ENCODE measurements around the gene RRAS. TPM values are rescaled to one million over a fixed set of nuclear protein-coding genes. Genes with fewer than 3 reads are reported as not detected.

The RRAS gene
- total RNA-seq, 4 donors from 2014 or later = 62.9 to 113 (median 101) TPM

- TF ChIP-seq CTCF (IDR thresholded peaks at IDR 0.05; ENCODE audit: low read depth) = no peak
Measured at GRCh38 chr19:49599378-49600295, 40.3 kb downstream of the RRAS start.

- no peak for TF ChIP-seq CTCF (IDR thresholded peaks at IDR 0.05; ENCODE audit: low read depth)
Measured at GRCh38 chr19:49597703-49597974, 42.3 kb downstream of the RRAS start.

GRCh38 chr19:49596954-49597702 is 42.8 kb downstream of the RRAS start:
- no peak for TF ChIP-seq CTCF (IDR thresholded peaks at IDR 0.05; ENCODE audit: low read depth)

DNA sequence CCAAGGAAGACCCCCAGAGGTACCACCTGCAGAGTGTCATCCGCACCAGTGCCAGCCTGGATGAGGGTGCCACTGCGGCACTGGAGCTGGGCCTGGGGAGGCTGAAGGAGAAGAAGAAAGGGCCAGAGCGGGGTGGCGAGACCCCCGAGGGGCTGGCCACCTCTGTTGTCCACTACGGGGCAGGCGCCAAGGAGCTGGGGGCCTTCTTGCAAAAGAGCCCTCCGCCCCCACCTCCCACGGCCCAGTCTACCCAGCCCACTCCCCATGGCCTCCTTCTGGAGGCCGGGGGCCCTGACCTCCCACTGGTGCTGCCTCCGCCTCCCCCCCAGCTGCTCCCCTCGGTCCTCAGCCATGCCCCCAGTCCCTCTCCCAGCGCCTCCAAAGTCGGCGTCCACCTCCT is 43.5 kb downstream of the RRAS start:
- no peak for TF ChIP-seq CTCF (IDR thresholded peaks at IDR 0.05; ENCODE audit: low read depth)

DNA sequence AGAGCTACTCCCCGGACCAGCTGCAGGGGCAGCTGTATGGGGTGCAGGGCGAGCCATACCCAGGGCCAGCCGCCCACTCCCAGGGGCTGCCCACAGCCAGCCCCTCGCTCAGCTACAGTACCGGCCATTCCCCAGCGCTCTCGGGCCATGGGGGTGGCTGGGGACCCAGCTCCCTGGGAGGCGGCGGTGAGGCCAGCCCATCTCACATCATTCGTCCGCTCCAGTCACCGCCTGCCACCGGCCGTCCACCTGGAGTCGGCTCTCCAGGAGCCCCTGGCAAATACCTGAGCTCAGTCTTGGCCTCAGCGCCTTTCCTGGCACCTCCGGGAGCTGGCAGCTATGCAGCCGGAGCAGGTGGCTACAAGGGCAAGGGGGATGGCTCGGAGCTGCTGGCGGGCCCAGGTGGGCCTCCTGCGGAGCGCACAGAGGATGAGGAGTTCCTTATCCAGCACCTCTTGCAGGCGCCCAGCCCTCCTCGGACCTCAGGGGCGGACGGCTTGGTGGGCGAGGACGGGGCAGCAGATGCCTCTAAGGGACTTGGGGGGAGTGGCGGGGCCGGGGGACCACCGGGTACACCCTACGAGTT is 44.0 kb downstream of the RRAS start:
- no peak for TF ChIP-seq CTCF (IDR thresholded peaks at IDR 0.05; ENCODE audit: low read depth)

DNA sequence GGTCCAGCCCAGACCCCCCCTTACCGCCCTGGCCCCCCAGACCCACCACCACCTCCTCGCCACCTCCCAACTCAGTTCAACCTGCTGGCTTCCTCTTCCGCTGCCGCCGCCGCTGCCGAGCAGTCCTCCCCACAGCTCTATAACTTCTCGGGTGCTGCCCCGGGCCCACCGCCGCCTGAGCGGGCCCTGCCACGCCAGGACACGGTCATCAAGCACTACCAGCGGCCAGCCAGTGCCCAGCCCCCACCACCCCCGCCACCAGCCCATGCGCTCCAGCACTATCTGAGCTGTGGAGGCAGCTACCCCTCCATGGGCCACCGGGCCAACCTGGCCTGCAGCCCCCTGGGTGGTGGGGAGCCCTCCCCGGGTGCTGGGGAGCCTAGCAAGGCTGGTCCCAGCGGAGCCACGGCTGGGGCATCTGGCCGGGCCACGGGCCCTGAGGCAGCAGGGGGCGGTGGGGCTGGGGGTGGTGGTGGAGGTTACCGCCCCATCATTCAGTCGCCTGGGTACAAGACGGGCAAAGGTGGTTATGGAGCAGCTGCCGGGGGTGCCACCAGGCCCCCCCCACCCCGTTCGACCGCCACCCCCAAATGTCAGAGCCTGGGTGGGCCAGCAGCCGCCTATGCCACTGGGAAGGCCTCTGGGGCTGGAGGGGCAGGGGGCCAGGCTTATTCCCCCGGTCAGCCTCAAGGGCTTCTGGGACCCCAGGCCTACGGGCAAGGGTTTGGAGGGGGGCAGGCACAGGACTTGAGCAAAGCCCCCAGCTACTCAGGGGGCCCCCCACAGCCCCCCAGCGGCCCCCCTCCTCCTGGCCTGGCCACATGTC is 44.7 kb downstream of the RRAS start:
- no peak for TF ChIP-seq CTCF (IDR thresholded peaks at IDR 0.05; ENCODE audit: low read depth)

Data from subcutaneous adipose tissue (tissue), 4 donors.